ES-I3 (cell line): ENCODE data around the gene LDLRAD4.

Experiments
- H3K36me3 ChIP-seq: 2 replicates; pipeline ENCODE4 v1.6.1; 2013; ENCODE audit warnings: mild to moderate bottlenecking, low read length, control low read depth, moderate library complexity; ENCODE audit not compliant: insufficient read depth
- H3K4me1 ChIP-seq: 2 replicates; pipeline ENCODE4 v1.6.1; 2013; ENCODE audit warnings: mild to moderate bottlenecking, control low read depth, low read length; ENCODE audit not compliant: insufficient read depth
- H3K9ac ChIP-seq: 2 replicates; pipeline ENCODE4 v1.6.1; 2013; ENCODE audit warnings: low read depth, mild to moderate bottlenecking, low read length, moderate library complexity
- H3K9me3 ChIP-seq: 2 replicates; pipeline ENCODE4 v1.6.1; 2013; ENCODE audit warnings: mild to moderate bottlenecking, low read length, moderate library complexity; ENCODE audit not compliant: control insufficient read depth, insufficient read depth

The LDLRAD4 gene

DNA sequence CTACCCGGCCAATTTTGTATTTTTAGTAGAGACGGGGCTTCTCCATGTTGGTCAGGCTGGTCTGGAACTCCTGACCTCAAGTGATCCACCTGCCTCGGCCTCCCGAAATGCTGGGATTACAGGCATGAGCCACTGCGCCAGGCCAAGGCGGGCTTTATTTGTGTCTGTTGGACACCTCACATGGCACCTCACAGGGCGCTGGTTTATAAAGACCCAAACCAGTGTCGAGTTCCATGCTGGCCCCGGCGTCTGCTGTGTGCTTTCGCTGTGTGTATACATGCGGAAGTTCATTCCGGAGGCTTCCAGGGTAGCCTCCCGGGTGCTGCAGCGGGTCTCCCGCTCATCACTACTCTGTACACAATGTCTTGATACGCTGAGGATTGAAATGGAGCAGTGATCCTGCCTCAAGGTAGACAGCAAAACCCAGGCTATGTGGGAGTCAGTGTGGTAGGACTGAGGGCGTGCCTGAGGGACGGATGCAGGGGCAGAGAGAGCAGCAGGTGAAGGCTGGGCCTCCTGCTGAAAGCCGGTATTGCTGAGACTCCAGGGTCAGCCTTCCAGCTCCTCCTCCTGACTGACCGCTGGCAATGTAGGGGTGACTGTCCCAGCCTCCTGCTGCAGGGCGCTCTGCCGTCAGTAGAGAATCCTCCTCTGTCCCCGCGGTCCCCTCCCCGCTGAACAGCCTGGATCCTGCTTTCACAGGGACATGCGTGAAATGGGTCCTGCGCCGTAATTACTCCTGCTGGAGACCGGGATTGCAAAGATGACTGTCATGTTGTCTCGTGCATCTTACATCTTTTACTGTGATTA, 22.7 kb downstream of the LDLRAD4 start:
- no peaks in the 10 kb centered on the region for H3K36me3 ChIP-seq
- H3K9ac ChIP-seq: no peak overlapping the region
- no peaks in the 10 kb centered on the region for H3K9me3 ChIP-seq
- no peaks in the 10 kb centered on the region for H3K4me1 ChIP-seq

DNA sequence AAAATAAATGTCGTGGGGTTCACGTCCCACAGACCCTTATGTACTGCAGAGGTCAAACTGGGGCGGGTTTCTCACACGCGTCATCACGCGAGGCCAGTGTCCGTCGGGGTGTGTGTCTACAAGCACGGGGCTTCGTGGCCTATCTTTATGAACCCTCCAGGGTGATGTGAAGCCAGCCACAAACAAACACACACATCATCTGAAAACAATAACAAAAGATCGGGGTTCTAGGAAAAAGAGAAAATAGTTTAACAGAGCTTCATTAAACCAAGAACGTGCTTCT, 23.3 kb downstream of the LDLRAD4 start:
- no peak overlapping the region for H3K9ac ChIP-seq
- no peaks in the 10 kb centered on the region for H3K9me3 ChIP-seq
- no peaks in the 10 kb centered on the region for H3K4me1 ChIP-seq
- no peaks in the 10 kb centered on the region for H3K36me3 ChIP-seq

DNA sequence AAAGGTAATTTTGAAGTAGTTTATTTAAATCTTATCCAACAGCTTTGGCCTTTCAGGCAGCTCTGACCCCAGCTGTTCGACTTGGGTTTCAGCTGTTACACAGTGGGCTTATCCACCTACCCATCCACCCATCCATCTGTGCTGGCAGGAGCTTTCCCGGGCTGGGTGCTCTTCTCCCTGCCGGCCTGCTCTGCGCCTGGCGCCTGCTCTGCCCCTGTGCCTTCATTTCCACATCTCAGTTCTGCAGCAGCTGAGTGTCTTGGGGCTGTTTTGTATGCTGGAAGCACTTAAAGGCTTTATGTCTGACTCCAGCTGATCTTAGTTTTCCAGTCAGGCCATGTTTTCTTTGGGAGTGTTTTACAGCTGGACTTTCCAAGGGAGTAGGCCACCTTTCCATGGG, 24.2 kb downstream of the LDLRAD4 start:
- H3K36me3 ChIP-seq: no peaks in the 10 kb centered on the region
- no peak overlapping the region for H3K9ac ChIP-seq
- H3K4me1 ChIP-seq: no peaks in the 10 kb centered on the region
- H3K9me3 ChIP-seq: no peaks in the 10 kb centered on the region

DNA sequence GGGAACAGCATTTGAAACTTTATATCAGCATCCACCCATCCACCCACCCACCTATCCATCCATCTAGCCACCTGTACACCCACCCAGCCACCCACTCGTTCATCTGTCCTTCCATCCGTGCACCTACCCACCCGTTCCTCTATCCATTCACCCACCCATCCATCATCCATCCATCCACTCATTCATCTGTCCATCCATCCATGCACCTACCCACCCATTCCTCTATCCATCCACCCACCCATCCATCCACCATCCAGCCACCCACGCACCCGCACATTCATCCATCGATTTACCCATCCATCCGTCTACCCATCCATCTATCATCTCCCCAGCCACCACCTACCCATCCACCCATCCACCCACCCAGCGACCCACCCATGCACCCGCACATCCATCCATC, 24.8 kb downstream of the LDLRAD4 start:
- no peaks in the 10 kb centered on the region for H3K36me3 ChIP-seq
- H3K4me1 ChIP-seq: no peaks in the 10 kb centered on the region
- no peak overlapping the region for H3K9ac ChIP-seq
- no peaks in the 10 kb centered on the region for H3K9me3 ChIP-seq

DNA sequence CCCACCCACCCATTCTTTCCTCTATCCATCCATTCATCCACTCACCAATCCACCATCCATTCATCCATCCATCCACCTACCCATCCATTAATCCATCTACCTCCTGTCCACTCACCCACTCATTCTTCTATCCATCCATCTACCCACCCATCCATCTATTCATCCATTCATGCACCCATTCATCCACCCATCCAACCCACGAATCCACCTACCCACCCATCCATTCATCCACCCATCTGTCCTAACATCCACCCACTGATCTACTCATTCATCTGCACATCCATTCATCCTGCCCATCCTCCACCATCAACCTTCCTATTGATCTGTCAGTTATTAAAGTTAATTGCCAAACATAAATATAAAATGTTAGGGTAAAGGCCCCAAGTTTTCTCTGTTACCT, 25.6 kb downstream of the LDLRAD4 start:
- Histone ChIP-seq H3K9ac (no peak overlapping the region), H3K36me3 (no peaks in the 10 kb centered on the region), H3K9me3 (no peaks in the 10 kb centered on the region), H3K4me1 (no peaks in the 10 kb centered on the region)

DNA sequence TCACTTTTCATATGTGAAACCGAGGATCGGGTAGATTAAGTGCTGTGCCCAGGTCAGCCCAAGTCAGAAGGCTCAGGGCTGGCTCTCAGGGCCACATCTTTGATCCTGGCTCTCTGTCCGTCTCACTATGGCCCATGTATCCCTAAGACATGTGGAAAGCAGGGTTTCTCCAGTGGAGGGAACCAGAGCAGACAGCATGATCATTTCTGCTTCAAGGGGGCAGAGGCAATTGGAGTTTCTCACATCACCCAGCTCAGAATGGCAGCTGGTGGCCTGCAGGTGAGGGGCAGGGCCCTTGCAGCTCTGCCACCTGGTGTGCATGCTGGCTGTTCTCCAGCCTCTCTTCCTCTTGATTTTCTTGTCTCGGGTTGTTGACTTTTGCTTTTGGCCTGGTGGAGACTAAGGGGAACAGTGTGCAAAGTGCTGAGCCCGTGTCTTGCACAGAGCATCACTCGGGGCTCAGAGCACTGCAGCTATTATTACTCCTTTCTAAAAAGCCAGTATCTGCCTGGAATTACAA, 27.0 kb downstream of the LDLRAD4 start:
- H3K9me3 ChIP-seq: no peaks in the 10 kb centered on the region

DNA sequence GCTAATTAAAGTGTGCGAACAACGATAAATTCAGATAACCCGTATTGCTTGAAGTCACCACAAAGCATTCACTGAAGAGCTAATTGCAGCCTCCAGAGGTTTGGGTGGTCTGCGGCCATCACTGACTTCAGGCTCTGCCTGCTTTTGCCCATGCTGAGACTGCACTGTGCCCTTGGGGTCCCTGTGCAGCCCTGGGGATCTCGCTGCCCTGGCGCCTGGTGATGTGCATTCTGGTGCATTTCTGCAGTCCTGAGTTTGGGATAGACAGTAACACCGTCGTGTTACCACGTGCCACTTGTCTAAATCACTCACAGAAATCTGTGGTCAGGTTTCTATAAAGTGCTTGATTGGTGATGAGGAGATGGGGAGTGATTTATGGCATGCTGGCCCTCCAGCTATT, 27.6 kb downstream of the LDLRAD4 start:
- Histone ChIP-seq H3K4me1 (no peaks in the 10 kb centered on the region), H3K9ac (no peak overlapping the region), H3K36me3 (no peaks in the 10 kb centered on the region), H3K9me3 (no peaks in the 10 kb centered on the region)

More for the DNA sequence above, 27.0 kb downstream of the LDLRAD4 start:
- Histone ChIP-seq H3K36me3 (no peaks in the 10 kb centered on the region), H3K4me1 (no peaks in the 10 kb centered on the region), H3K9ac (no peak overlapping the region)

DNA sequence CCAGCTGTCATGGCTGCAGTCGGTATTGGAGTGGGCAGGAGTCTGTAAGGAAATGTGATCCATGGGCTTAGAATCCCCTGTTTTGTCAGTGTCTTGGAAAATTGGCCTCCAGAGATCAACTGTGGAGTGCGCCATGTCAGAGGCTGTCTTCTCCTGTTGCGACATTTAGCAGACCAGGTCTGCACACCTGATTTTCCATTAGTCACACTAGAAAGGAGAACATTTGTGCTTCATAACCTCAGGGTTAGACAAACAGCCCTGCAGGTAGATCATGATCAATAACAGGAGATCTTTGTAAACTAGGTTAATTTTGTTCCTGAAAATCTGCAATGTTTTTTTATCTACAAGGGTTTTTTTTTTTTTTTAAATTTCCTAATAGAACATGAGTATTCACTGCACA, 28.0 kb downstream of the LDLRAD4 start:
- Histone ChIP-seq H3K9me3 (no peaks in the 10 kb centered on the region), H3K36me3 (no peaks in the 10 kb centered on the region), H3K9ac (no peak overlapping the region), H3K4me1 (no peaks in the 10 kb centered on the region)

DNA sequence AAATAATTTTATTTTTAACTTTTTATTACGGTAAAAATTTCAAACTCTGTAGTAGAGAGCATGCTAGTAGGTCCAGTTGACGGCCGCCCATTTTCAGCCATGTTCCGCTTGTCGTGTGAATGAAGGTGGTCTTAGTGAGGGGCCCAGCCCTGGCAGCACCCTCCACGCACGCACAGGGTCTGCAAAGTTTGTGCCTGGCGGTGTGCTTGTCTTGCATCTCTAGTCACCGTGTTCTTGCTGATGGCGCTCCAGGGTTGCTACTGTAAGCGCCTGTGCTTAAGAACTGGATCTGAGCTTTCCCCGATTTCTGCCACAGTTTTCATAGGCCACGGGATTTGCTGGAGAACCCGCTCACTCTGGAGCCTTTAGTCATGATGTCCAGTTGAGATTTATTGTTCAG, 28.9 kb downstream of the LDLRAD4 start:
- Histone ChIP-seq H3K9me3 (no peaks in the 10 kb centered on the region), H3K36me3 (no peaks in the 10 kb centered on the region), H3K9ac (no peak overlapping the region), H3K4me1 (no peaks in the 10 kb centered on the region)

DNA sequence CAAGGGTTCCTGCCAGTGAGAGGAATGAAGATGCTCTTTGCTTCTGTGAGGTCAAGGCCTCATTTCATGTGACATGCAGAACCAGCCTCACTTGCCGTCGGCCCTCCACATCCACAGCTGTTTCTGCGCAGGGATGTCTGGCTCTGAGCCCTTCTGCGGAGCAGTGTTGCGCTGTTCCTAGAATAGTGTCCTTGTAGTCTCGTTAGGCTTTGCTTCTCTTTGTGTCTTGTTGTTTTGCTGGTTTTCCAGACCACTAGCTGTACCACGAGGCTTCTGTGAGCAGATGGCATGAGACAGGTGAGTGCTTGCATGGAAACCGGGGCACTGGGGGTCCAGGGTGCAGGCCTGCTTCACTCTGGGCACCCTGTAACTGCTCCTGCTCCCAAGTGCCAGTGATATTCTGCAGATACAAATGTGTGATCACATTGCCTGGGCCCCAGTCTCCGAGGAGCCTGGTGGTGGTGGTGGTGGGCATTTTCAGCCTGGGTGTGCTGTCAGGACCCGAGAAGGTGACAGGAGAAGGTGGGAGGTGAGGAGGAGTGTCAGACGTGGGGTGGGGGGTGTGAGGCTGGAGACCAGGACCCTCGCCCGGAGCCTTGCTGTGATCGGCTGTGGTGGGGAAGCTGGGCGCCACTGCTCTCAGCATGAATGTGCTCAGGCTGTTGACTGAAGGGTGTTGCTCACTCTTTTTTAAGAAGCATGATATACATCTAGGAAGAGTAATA, 34.3 kb downstream of the LDLRAD4 start:
- Histone ChIP-seq H3K36me3 (no peaks in the 10 kb centered on the region), H3K9ac (no peak overlapping the region), H3K9me3 (no peaks in the 10 kb centered on the region), H3K4me1 (no peaks in the 10 kb centered on the region)

DNA sequence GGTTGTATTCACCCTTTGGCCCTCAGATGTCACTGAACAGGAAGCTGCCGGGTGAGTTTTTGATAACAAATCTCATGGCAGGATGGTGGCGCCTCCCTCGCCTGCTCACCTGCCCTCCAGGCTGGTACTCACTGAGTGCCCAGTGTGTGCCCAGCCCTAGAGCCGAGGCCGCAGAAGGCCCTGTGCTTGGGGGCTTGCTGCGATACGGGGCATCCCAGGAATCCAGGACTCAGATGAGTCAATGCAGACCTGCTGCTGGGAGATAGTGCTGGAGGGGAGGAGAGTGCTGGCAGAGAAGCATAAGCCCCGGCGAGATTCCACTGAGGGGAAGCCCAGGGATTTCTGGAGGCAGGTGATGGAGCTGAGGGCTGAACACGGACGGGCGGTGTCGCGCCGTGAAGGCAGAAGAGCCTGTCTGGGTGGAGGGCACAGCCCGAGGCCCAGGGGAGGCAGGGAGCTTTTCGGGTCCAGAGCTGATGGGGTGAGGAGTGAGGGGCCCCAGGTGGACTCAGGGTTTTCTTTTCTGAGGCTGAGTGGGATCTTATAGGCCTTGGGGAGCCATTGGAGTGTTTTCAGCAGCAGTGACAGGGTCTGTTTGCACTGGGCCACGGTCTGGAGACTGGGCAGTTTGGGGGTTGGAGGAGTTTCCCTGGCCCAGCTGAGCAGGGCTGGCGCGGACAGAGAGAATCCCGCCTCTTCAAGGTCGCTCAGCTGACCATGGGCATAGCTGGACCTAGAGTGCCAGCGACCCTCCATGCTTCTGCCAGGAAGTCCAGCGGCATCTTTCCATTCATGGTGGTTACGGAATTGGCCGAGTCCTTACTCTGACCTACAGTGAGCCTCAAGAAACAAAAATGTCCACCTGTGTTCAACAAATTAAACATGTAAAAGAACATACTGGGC, 35.5 kb downstream of the LDLRAD4 start:
- Histone ChIP-seq H3K9ac (no peak overlapping the region), H3K36me3 (no peaks in the 10 kb centered on the region), H3K9me3 (no peaks in the 10 kb centered on the region), H3K4me1 (peaks cover 7% of the 10 kb centered on the region; the same call in 1 of the 2 replicates)

DNA sequence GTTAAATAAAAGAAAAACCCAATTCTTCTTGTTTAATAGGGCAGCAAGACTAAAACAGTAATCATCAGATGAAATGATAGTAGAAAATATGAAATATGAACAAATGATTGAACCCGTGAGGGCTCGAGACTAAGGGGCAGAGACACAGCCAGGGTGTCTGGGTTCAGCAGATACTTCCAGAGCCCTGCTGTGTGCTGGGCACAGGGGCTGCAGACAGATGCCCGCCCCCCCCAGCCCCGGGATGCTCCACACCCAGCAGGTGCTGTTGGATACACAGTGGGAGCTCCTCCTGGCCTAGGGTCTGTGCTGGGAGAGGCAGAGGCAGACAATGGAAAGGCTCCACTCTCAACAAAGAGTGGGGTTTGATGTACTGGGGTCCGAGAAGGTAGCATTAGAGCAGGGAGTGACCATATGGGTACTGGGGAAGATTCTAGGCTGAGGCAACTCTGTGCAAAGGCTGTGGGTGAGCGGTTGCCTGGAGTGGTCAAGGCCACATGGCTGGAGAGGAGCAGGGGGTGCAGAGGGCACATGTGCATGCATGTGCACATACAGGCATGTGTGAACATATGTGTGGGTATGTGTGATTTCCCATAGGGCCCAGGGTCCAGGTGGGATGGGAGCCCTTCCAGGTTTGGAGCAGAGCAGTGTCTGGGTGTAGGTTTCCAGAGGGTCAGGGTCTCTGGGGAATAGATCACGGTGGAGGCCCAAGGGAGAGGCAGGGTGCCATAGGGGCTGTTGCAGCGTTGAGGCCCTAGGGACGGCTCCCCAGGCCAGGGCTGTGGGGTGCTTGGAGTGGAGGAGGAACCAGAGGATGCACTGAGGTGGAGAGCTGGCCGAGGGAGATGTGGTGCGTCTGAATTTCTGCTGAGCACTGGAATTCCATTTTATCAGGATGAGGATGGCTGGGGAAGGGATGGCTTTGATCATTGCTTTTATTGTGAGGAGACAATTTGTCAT, 36.7 kb downstream of the LDLRAD4 start:
- no peaks in the 10 kb centered on the region for H3K9me3 ChIP-seq
- no peaks in the 10 kb centered on the region for H3K36me3 ChIP-seq
- peaks cover 9% of the 10 kb centered on the region; the same call in 1 of the 2 replicates for H3K4me1 ChIP-seq
- H3K9ac ChIP-seq: no peak overlapping the region

DNA sequence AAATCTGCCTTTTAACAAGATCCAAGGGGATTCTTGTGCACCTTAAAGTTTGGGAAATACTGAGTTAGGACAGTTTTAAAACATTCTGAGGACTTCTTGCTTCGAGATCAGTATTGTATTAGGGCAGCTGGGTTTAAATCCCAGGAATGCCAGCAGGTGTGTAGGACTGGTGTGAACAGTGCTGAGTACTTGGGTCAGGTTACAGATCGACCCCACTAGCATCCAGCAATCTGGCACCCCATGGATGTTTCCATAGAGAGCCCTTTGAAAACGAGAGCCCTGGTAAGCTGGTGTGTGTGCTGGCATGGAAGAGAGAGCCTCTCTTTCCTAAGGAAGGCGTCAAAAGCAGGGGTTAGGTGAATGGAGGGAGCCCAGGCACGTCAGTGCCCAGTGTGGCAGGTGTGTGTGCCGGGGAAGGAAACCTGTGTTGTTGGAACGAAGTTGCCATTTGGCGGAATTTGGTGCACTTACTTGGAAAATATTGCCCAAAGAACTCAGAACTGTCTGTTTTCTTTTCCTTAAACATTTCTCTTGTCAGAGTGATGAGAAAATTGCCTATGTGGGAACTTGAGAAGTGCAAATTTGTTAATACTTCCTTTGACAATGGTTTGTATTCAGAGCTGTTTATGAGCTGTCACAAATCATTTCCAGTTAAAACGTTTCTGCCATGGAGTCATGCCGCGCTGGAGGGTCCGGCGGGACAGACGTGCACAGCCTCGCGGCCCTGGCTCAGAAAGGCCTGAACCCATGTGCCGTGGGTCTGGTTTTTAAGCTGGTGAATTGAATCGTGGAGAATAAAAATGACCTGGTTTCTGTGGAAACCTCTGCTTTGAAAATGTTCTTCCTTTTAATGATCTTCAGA, 38.1 kb downstream of the LDLRAD4 start:
- Histone ChIP-seq H3K9me3 (no peaks in the 10 kb centered on the region), H3K36me3 (no peaks in the 10 kb centered on the region), H3K9ac (no peak overlapping the region), H3K4me1 (peaks cover 9% of the 10 kb centered on the region; the same call in 1 of the 2 replicates)
